Suppressor macrophage treated with lipopolysaccharide for 4 hours (primary cell): ENCODE results near the gene RAI1.
A peak's percentile ranks its signal among the peaks of the same experiment; 100 is the strongest.

Source experiments
- DNase-seq: peaks from one replicate; pipeline ENCODE4 v3.0.0-alpha.2; 2020

Gene RAI1

DNA sequence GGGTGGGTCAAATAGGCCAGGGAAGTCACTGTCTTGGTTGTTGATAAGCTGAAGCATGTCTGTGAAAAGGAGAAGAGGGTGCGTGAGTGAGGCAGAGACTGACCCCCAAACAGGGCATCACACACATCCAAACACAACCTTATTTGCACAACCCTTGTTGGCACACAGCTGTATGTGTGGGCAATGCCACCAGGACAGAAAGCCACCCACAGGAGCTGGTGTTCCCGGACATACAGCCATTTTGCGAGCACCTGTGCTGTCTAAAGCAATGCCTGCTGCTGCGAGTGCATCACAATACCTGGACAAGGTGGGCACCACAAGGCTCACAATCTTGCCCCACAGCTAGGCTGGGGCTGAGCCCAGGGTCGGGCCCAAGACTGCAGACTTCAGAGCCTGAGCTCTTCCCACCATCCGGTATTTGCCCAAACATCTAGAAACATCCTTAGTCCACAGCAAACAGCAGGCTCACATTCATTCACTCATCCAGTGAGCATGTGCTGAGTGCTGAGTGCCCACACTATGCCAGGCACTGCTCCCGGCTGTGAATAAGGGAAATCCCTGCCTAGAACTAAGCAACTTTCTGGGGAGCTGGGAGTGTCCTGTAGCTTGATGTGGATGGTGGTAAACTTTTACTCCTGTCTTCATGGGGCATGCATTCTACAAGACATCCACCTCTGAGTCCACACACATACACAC, 139.4 kb downstream of the RAI1 start:
- no peak for DNase-seq

DNA sequence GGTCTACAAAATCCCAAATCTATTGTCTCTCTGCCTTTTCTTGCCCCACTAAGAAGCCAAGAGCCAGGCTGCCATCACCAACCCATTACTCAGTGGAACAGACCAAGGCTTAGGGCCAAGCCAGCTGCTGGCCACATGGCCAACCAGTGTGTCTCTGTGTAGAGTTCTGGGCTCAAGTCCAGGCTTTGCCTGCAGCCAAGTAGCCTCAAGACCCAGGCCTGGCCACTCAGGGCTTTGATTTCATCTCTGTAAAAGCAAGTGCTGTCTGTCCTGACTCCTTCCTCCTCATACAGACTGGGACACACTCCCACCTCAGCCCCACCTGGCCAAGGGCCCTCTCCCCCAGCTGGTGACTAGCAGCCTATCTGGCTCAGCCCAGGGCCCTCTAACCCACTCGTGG, 140.9 kb downstream of the RAI1 start:
- no peak for DNase-seq

DNA sequence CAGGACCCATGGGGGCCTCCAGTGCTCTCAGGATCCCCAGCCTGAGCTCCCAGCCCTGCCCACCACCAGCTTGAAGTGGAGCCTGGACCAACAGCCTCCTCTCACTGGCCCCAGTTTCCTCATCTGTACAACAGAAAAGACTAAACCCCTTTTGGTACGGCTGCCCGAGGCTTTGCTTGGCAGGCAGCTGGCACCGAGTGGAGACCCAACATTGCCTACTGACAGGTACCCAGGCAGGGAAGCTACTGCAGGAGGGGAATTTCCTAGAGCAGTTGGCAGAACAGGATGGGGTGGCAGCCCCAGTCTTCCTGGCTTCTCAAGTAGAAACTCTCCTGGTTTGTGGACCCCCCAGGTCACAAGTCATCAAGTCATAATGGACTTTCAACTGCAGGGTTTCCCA, 141.4 kb downstream of the RAI1 start:
- no peak for DNase-seq

DNA sequence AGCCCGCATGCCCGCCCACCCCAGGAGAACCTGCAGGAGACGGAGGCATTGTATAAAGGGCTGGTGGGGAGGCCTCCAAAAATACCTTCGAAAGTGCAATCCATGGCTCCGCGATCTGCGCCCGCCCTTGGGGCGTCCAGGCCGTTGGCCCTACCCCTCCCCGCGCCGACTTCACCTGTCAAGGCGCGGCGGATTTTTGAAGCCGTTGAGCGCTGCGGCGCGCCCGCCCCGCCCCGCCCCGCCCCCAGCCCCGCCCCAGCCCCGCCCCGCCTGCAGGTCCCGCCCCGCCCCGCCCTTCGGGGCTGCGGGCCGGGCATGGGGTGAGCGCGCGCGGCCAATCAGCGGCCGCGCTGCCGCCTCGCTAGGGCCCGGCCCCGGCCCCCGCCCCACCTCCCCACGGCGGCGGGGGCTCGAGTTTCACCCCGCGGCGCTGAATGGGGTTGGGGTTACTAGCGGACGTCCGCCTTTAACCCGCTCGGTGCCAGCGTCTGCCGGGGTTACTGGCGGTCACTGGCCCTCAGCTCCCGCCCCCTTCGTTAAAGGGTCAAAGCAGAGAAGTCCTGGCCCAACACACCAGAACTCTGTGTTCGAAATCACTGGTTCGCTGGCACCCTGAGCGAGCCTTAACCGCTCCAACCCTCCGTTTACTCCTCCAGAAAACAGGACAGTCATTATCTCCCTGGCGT, 142.3 kb downstream of the RAI1 start:
- peak; percentile 88 for DNase-seq

DNA sequence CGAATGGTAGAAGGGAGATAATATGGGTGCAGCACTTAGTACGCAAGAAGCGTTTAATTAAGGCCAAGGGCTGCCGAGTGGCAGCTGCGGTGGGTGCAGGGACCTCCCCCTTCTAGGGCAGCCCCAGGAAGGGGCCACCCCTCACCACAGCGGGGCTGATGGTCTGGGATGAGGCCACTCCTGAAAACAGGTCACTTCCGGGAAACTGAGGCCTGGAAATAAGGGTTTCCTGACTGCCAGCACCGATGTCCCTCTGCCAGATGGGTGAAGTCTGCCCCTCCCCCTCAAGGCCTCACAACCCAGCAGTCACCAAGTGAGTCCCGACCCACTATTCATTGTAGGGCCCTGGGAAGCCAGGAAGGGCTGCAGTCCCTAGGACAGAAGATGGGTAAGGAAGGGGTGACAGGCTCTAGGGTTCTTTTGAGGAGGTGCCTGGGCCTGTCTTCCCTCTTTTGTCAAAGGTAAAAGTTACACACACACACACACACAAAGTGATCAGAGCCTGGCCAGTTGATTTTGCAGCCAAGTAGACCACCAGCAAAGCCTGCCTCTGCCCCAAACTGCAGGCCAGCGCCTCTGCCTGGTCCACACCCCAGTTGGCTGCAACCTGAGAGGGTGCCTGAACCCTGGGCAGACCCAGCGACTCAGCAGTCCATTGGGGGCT, 143.0 kb downstream of the RAI1 start:
- no peak for DNase-seq

DNA sequence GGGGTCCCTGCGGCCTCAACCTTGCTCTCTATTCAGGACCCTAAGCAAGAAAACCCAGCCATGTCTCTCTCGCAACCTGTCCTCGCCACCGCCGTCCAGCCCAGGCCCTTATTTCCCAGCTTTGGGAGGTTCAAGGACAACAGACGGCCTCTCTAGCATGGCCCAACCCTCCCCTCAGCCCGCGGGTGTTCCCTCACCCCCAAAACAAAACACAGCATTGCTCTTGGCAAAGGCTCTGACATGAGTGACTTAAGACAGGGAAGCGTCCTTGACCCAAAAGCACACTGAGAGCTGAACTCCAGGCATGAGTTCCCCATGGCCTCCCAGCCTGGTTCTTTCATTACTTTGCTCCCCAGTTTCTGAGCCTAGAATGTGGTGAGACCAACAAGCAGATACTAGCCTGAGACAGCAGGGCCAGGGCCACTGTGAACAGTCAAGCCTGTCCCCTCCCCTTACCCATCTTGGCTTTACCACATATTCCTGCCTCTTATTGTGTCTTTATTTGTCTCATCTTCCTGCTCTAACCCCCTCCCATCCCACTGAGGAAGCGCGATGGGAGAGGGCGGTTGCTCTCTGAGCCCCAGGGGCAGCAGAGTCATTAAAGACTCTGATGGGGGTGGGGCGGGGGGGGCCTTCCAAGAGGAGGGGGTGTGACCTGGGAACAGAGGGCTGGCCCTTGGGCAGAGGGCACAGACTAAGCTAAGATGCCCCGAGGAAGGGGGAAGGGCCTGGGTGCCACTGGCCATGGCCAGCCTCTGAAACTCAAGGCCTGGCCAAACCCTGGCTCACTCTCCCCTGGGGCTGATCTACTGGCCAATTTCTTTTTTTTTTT, 143.7 kb downstream of the RAI1 start:
- DNase-seq, result no peak

DNA sequence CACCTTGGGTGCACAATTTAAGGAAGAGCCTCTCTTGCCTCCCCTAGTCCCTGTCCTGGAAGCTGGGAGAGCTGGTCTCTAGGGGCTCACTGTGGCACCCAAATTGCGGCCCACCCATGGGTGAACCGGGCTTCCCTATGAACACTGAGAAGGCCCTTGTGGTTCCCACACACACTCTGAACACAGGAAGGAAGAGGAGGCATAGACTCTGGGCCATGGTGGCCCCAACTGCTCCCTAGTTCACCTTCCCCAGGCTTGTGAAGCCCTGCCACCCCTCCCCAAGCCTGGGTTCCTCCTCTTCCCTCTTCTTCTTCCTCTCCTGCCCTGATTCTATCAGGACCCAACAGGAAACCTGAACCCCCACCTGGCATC, 145.1 kb downstream of the RAI1 start:
- DNase-seq, result no peak

DNA sequence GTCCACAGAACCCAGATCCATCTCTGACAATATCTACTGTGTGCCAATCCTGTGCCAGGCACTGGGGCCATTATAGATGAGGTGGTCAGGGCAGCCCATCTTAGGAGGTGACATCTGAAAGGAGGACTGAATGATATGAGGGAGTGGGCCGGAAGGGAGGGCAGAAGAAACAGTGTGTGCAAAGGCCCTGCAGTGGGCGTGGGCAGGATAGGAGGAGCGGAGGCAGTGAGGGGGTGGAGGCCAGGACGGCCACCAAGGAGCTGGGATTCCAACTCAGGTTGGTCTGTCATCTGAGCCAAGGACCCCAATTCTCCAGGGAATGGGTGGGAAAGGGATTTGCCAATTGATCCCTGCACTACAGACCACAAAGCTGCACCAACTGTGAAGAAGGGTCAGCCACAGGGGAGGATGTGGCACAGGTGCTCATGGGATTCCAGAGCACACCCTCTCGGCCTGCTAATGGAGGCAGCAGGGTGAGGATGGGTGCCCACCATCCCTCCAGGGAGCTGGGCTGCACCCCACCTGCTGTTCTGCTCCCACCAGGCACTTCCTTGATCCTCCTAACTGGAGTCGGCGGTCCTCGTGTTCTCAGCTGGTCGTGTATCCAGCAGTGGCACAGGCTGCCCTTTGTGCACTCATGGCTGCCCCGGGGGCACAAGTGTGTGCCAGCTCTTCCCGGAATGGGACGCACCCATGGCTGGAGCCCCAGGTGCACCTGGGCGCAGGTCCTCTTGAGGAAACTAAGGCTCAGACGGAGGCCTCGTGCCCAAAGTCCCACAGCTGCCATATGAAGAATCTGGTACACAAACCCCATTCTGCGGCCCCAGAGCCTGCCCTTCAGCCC, 145.9 kb downstream of the RAI1 start:
- no peak for DNase-seq

DNA sequence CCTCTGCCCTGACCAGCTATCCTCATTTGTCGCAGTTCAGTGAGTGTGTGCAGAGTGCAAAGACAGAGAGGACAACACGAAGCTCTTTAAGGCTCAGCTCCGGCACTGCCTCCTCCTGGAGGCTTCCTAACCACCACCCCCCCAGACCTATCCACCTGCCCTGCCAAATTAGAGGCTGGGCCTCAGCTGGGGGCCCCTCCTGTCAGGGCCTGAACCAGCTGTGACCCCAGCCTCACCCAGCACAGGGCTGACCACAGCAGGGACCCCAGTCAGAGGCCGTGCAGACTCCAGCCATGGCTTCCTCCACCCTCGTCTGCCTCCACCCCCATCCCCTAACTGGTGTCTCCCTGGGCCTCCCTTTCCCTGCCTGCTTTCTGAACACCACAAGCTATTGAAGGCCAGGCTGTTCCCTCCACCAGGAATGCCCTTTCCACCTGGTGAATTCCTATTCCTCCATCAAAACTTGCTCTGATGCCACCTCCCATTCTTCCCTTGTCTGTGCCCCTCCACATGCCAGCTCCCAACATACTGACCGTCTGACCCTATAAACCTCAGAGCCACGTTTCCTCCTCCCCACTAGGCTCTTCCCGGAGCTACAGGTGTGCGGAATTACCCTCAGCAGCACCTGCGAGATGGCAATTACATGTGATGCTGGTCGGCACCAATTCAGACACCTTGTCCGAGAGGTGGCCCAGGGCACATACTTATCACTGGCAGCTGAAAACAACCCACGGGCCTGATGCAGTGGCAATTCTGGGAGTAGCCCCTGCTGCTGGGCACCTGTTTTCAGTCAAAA, 146.8 kb downstream of the RAI1 start:
- DNase-seq, result no peak

DNA sequence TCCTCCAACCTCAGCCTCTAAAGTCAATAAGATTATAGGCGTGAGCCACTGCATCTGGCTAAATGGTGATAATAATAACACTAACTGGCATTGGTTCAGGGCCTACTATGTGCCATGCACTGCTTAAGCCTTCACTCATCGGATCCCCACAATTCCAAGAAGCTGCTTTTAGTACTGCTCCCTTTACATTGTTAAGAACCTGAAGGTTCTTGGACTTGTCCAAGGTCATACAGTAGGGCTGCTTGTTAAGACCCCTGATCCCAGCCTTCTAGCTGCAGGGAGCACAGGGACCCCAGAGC, 149.0 kb downstream of the RAI1 start:
- no peak for DNase-seq

DNA sequence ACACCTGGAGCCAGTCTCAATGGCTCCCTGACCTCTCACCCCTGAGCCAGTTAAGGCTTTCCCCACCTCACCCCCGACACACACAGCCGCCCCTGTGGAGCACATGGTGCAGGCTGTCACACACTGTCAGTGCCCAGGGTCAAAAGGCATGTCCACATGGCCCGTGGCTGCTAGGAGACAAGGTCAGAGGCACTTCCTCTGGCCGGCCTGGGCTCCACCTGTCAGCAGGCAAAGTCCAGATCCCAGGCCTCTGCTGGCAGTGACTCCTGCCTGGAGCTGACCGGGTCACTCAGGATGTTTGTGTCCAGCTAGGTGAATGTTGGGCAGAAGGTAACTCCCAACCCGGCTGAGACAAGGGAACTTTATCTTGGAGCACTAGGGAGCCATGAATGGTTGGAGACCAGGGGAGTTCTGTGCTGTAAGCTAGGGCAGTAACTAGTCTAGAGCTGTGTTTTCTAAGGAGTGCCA, 149.5 kb downstream of the RAI1 start:
- no peak for DNase-seq

DNA sequence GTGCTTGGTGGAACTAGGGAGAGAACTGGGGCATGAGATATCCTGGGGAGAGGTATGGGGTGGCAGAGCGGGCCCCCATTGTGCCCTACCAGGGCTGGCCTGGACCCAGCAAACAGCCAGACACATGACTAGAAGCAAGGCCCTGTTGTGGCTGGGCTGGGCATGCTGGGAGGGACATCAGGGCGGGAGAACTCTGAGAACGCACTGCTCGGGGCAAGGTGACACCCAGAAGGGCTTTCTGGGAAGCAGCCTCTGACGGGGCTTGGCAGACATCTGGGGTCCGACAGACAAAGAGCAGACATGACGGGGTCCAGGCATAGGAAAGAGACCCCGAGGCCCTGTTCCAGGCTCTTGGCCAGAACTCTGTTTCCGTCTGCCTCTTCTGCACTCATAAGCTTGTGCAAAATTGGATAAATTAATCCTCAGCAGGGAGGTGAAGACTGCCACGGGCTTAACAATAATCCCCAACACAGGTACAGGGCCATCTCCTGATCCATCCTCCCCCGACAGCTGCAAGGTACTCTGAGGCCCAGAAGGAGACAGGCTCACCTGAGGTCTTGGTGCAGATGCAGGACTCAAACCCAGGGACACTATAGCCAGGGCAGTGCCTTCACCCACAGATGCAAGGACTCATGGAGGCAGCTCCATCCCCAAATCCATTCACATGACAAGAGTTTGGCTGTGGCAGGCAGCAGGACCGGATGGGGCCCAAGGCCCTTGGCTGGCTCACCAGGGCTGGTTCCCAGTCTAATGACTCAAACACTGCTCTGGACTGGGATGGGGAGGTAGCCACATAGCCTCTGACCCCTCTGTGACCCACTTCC, 150.2 kb downstream of the RAI1 start:
- no peak for DNase-seq

DNA sequence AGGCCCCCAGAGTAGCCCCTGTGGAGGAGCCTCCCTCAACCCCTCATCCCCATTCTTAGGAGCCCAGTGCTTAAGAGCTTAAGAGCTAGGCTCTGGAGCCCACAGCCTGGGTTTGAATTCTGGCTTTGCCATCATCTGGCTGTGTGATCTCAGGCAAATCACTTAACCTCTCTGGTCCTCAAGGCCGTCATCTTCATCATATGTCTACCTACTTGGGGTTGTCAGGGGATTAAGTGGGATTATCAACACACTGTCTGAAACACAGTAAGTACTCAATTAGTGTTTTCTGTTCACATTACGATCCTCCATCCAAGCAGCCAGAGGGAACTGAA, 150.7 kb downstream of the RAI1 start:
- no peak for DNase-seq

DNA sequence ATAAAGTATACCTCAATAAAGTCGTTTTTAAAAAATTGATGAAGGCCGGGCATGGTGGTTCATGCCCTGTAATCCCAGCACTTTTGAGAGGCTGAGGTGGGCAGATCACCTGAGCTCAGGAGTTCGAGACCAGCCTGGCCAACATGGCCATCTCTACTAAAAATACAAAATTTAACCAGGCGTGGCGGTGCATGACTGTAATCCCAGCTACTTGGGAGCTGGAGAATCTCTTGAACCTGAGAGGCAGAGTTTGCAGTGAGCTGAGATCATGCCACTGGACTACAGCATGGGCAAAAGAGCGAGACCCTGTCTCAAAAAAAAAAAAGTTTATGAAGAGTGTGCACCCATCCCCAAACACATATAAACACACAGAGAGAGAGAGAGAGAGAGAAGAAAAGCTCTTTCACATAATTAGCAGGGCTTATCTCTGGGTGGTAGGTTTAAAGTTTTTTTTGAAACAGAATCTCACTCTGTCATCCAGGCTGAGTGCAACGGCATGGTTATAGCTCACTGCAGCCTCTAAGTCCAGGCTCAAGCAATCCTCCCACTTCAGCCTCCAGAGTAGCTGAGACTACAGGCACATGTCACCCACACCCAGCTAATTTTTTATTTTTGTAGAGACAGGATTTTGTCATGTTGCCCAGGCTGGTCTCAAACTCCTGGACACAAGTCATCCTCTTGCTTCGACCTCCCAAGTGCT, 152.6 kb downstream of the RAI1 start:
- DNase-seq, result no peak

DNA sequence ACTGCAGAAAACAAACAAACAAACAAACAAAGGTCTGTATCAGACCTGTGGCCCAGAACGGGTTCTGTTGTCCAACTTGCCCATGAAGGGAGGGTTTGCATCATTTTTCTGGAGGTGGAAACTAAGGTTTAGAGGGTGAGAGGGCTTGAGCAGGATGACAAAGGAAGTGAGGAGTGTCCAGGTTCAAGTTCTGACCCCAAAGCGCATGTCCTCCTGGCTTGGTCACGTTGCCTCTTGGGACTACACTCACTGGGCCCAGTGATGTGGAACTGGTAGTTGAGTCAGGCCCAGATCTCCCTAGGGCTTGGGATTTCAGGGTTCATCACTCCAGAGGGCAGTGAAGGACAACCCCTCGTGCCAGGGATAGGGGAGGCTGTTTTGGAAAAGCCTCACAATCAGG, 153.7 kb downstream of the RAI1 start:
- DNase-seq, result no peak

DNA sequence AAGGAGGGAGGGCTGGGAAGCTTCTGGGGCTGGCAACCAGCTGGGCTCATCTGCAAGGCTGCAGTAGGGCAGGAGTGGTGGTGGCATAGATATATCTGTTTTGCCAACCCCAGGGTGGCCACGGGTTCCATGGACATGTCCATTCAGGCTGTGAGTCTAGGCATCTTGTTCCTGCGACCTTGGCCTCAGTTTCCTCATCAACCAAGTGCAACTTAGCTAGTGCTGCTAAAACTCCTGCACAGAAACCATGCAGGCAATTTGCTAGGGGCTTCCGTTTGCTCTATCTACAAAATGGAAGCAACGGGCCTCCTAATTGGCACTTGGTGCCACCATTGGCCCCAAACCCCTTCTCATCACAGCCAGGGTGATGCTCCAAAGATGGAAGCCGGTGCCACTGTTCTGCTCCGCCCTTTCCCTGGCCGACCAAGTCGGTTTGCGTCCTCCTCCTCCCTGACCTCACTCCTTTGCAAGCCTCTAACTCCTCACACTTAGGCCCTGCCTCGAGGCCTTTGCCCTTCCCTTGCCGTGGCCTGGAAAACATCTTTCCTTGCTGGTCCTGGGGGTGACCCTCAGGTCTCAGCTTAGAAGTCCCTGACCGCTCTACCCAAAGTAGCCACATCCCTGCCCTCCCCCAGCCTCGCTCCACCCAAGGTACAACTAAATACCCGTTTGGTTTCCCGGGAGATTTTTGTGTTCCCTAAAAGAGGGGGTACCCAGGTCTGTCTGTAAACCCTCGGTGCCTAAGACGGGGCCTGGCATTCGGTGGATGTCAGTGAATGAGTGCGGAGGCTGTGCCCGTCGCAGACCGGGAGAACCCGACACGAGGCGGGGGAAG, 154.4 kb downstream of the RAI1 start:
- no peak for DNase-seq

DNA sequence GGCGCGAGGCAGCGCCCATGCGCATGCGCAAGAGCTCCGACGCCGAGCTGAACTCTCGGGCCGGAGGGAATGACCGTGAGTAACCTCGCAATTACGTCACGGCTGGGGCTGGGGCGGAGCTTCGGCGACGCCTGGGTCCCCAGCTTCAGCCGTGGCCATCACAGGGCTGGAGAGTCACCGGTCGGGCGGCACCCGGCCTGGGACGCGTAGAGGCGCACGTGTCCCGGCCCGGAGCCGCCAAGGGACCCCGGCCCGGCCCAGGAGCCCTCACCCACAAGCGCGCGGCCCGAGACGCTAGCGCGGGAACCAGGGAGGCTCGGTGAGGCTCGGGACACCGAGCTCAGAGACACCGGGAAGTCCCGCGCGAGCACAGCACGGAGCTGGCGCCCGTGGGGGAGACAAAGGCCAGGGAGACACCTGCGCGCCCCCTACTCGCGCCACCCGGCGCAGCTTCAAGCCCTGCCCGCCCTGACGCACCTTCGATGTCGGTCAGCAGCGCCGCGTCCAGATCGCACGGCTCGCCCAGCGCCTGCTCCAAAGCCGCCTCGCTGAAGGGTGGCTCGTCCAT, 155.1 kb downstream of the RAI1 start:
- peak; percentile 100 for DNase-seq

DNA sequence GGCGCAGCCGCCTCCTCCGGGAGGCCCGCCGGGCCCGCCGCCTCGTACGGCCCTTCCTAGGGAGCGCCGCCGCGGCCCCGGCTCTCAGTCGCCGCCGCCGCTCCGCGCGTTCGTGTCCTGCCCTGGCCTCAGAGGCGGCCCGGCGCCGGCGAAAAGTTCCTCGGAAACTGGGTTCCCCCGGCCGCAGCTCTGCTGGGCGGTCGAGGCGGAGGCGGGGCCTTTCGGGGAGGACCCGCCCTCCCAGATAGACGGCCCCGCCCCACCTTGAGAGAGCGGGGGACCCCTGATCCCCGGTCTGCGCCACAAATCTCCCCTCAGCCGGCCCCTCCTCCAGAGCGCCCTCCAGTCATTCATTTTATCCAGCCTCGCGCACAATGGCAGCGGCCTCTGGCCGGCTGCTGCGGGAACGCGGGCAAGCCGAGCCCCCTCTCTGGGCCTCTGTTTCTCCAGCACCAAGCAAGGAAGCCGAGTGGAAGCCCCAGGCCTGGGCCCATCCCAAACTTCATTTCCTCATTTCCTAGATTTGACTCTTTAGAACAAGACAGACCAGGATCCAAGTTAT, 155.6 kb downstream of the RAI1 start, which contains the start of gene SREBF1:
Gene SREBF1 (minus strand): TSS at position 169 of the 562 bp plus-strand sequence. CDS start 169 bp downstream, outside the sequence.
- peak; percentile 72 for DNase-seq
